HepG2 (cell line): ENCODE results near the gene TTC24. TPM values are rescaled to one million over a fixed set of nuclear protein-coding genes. Genes with fewer than 3 reads are reported as not detected.

ENCODE experiments used
- DRAP1 ChIP-seq: IDR thresholded peaks from 2 replicates; pipeline ENCODE4 v1.6.1; 2016; ENCODE audit warnings: missing genetic modification reagents, missing compliant biosample characterization
- EED ChIP-seq: sonication (generic); formaldehyde crosslinking; IDR thresholded peaks from 2 replicates; pipeline ENCODE4 v1.5.0; 2020; ENCODE audit warnings: mild to moderate bottlenecking, missing genetic modification reagents
- FOXC1 ChIP-seq: sonication (generic); formaldehyde crosslinking; IDR thresholded peaks from 2 replicates; pipeline ENCODE4 v1.8.0; 2022; ENCODE audit warnings: mild to moderate bottlenecking, missing genetic modification reagents, borderline replicate concordance
- GATAD1 ChIP-seq: IDR thresholded peaks from 2 replicates; pipeline ENCODE4 v1.6.1; 2016; ENCODE audit warnings: missing genetic modification reagents, missing compliant biosample characterization
- HOMEZ ChIP-seq: IDR thresholded peaks from 2 replicates; pipeline ENCODE4 v1.6.1; 2016; ENCODE audit warnings: low read depth
- JUND ChIP-seq: sonication (generic); formaldehyde crosslinking; IDR thresholded peaks from 2 replicates; pipeline ENCODE4 v1.8.0; 2022; ENCODE audit warnings: mild to moderate bottlenecking, missing genetic modification reagents
- KDM6A ChIP-seq: IDR thresholded peaks from 2 replicates; pipeline ENCODE4 v1.6.1; 2016; ENCODE audit warnings: low read depth
- MAZ ChIP-seq, 2 experiments: sonication (generic) in 1 of 2; formaldehyde crosslinking in 1 of 2; IDR thresholded peaks; 2 replicates each; pipeline versions ENCODE4 v1.5.0 to v1.6.1; 2012 to 2020; ENCODE audit warnings: low read depth in 2 of 2, mild to moderate bottlenecking in 2 of 2, borderline replicate concordance in 1 of 2, improper control_type of control experiment in 1 of 2, low read length in 1 of 2, missing genetic modification reagents in 1 of 2, moderate library complexity in 1 of 2
- NR2F6 ChIP-seq, 2 experiments: IDR thresholded peaks; 2 replicates each; pipeline ENCODE4 v1.6.1; 2016; ENCODE audit warnings: antibody characterized with exemption in 1 of 2, mild to moderate bottlenecking in 1 of 2
- PRMT3 ChIP-seq: sonication (generic); formaldehyde crosslinking; IDR thresholded peaks from 2 replicates; pipeline ENCODE4 v1.8.1; 2022; ENCODE audit warnings: low read depth, mild to moderate bottlenecking, moderate library complexity, missing genetic modification reagents, borderline replicate concordance
- RAD51 ChIP-seq: fragments of 450-650 bp; IDR thresholded peaks from 2 replicates; pipeline ENCODE4 v1.6.1; 2016; ENCODE audit warnings: borderline replicate concordance
- RFXAP ChIP-seq: sonication (generic); formaldehyde crosslinking; IDR thresholded peaks from 2 replicates; pipeline ENCODE4 v1.4.0; 2020; ENCODE audit warnings: missing genetic modification reagents, borderline replicate concordance
- SMAD9 ChIP-seq: sonication (generic); formaldehyde crosslinking; IDR thresholded peaks from 2 replicates; pipeline ENCODE4 v1.5.1; 2020; ENCODE audit warnings: mild to moderate bottlenecking, missing genetic modification reagents
- TGIF2 ChIP-seq: IDR thresholded peaks from 2 replicates; pipeline ENCODE4 v1.6.1; 2016; ENCODE audit warnings: control low read depth, missing compliant biosample characterization
- ZBTB4 ChIP-seq: sonication (generic); formaldehyde crosslinking; IDR thresholded peaks from 2 replicates; pipeline ENCODE4 v1.4.0; 2020; ENCODE audit warnings: missing genetic modification reagents, mild to moderate bottlenecking, borderline replicate concordance
- ZMYM4 ChIP-seq: sonication (generic); formaldehyde crosslinking; IDR thresholded peaks from 2 replicates; pipeline ENCODE4 v1.8.1; 2023; ENCODE audit warnings: mild to moderate bottlenecking, missing genetic modification reagents
- ZNF207 ChIP-seq: fragments of 450-650 bp; IDR thresholded peaks from 2 replicates; pipeline ENCODE4 v1.6.1; 2016; ENCODE audit warnings: antibody characterized with exemption, borderline replicate concordance
- ZNF564 ChIP-seq: sonication (generic); formaldehyde crosslinking; IDR thresholded peaks from 2 replicates; pipeline ENCODE4 v1.8.1; 2023; ENCODE audit warnings: mild to moderate bottlenecking, missing genetic modification reagents
- ZNF589 ChIP-seq: sonication (generic); formaldehyde crosslinking; conservative IDR thresholded peaks from 2 replicates; pipeline ENCODE4 v1.8.0; 2022; ENCODE audit warnings: mild to moderate bottlenecking, moderate library complexity, missing genetic modification reagents
- ZNF724P ChIP-seq: sonication (generic); formaldehyde crosslinking; IDR thresholded peaks from 2 replicates; pipeline ENCODE4 v1.8.0; 2022; ENCODE audit warnings: missing genetic modification reagents, borderline replicate concordance
- ZNF790 ChIP-seq: sonication (generic); formaldehyde crosslinking; IDR thresholded peaks from 2 replicates; pipeline ENCODE4 v1.8.0; 2022; ENCODE audit warnings: missing genetic modification reagents, mild to moderate bottlenecking, borderline replicate concordance
- ZSCAN9 ChIP-seq: IDR thresholded peaks from 2 replicates; pipeline ENCODE4 v1.6.1; 2016; ENCODE audit warnings: borderline replicate concordance
- ZUFSP ChIP-seq: sonication (generic); formaldehyde crosslinking; IDR thresholded peaks from 2 replicates; pipeline ENCODE4 v1.9.0; 2021; ENCODE audit warnings: missing genetic modification reagents, mild to moderate bottlenecking, borderline replicate concordance
- polyA plus RNA-seq, 8 experiments: library from polyadenylated mRNA; depleted of rRNA in 3 of 8; stranded (reverse) in 7 of 8; unstranded in 1 of 8; fragments of >200 nt; fragmentation: Illumina TruSeq in 4 of 8; extraction: Trizol in 4 of 8; gene quantifications; 2 replicates each; pipeline versions ENCODE4 v1.2.1 to v1.2.3, GENCODE V29; 2011 to 2016; ENCODE audit warnings: low read depth in 4 of 8, missing spikeins in 1 of 8, mixed read lengths in 1 of 8; ENCODE audit not compliant: insufficient read depth in 1 of 8
- total RNA-seq, 5 experiments: library from RNA; depleted of rRNA; stranded (reverse); fragments of >200 nt; fragmentation: Illumina TruSeq; extraction: Trizol; gene quantifications; 2 replicates each; pipeline ENCODE4 v1.2.3, GENCODE V29; 2016; ENCODE audit warnings: low read depth in 1 of 5

The TTC24 gene
- total and polyA plus RNA-seq, 2 of the 13 experiments (the other 11 are each of a cell fraction or from before 2014, with no cell fraction given), result 0.13 to 0.18 TPM

GRCh38 chr1:156571919-156572662 lies 7.4 kb upstream of the TTC24 start, which contains the start of gene IQGAP3 (continued):
- TF ChIP-seq TGIF2, result peak; percentile 92
- TF ChIP-seq ZMYM4, result no peak
- 0 out of 2 replicates have a peak, but pooled peaks have one; percentile 13 for TF ChIP-seq EED (CRISPR knock-in tag)
- no peak; the same call in 1 of the 2 replicates for TF ChIP-seq PRMT3 (CRISPR knock-in tag)
- TF ChIP-seq ZNF790 (CRISPR knock-in tag), result no peak
- TF ChIP-seq SMAD9, result no peak
- 0 out of 2 replicates have a peak, but pooled peaks have one; percentile 25 for TF ChIP-seq ZBTB4 (CRISPR knock-in tag)
- no peak for TF ChIP-seq NR2F6 (IDR thresholded peaks at IDR 0.05)
- TF ChIP-seq NR2F6 (CRISPR knock-in tag; IDR thresholded peaks at IDR 0.05), result no peak
- TF ChIP-seq GATAD1 (CRISPR knock-in tag), result peak; percentile 91
- no peak for TF ChIP-seq FOXC1 (CRISPR knock-in tag)
- no peak for TF ChIP-seq KDM6A (CRISPR knock-in tag)
- TF ChIP-seq MAZ (IDR thresholded peaks at IDR 0.05; ENCODE audit: borderline replicate concordance, low read depth, low read length), result no peak
- no peak; the same call in 1 of the 2 replicates for TF ChIP-seq MAZ (CRISPR knock-in tag; IDR thresholded peaks at IDR 0.05; ENCODE audit: low read depth)
- TF ChIP-seq ZNF564 (CRISPR knock-in tag), result no peak
- no peak for TF ChIP-seq ZUFSP (CRISPR knock-in tag)
- peak; percentile 82; the same call in 1 of the 2 replicates for TF ChIP-seq ZNF589 (CRISPR knock-in tag)
- TF ChIP-seq DRAP1, result no peak
- TF ChIP-seq ZSCAN9 (CRISPR knock-in tag), result no peak
- TF ChIP-seq ZNF207, result no peak
- no peak for TF ChIP-seq ZNF724P (CRISPR knock-in tag)
- peak; percentile 54; the same call in 1 of the 2 replicates for TF ChIP-seq RFXAP
- no peak for TF ChIP-seq RAD51
- TF ChIP-seq JUND (CRISPR knock-in tag), result no peak
- TF ChIP-seq HOMEZ (CRISPR knock-in tag), result no peak
